Fibroblast of lung (primary cell): ENCODE results near the gene DNAJC8.

ENCODE experiments used
- CTCF ChIP-seq, 2 donors: IDR thresholded peaks in 1 of 2; conservative IDR thresholded peaks in 1 of 2; 1 replicate in 1 of 2; 2 replicates in 1 of 2; pipeline ENCODE4 v1.5.1; 2011 to 2012; ENCODE audit warnings: low read length in 2 of 2, control low read depth in 1 of 2, inconsistent platforms in 1 of 2, low read depth in 1 of 2, mild to moderate bottlenecking in 1 of 2
- EZH2 ChIP-seq: IDR thresholded peaks from 2 replicates; pipeline ENCODE4 v1.5.1; 2012; ENCODE audit warnings: low read length, control low read depth, mild to moderate bottlenecking; ENCODE audit errors: missing control alignments

GRCh38 chr1:28157894-28158293 lies 74.9 kb downstream of the DNAJC8 start:
- TF ChIP-seq CTCF (conservative IDR thresholded peaks at IDR 0.05 in 1 of 2, IDR thresholded peaks at IDR 0.05 in 1 of 2; ENCODE audit: low read depth in 1 of 2, low read length in 2 of 2), result no peak
- TF ChIP-seq EZH2, result no peak
